GM20431 (cell line): ENCODE results near the gene PACS1.

ENCODE experiments used
- in situ Hi-C: fragments of 300-500 bp; cut with MseI, MboI; formaldehyde crosslinking; loops from one replicate; pipeline ENCODE4 v1.15.0; 2020; ENCODE audit warnings: low sequenced_read_pairs; ENCODE audit not compliant: unreplicated experiment

Gene PACS1

DNA sequence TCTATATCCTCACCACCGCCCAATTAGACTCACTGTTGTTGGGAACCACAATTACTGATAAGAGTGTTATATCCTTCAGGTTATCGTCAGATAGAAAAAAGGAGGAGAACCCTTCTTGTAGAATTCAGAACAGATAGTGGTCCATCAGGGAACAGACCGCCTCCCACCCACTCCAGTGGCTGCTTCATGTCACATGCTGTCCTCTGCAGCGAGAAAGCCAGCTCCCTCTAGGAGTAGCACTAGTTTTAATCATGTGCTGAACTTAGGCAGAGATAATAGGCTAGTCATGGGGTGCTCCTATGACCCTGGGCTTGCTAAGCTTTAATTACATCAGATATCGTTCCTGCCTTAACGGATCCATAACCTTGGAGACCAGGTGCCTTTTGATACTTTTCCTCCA is 146.8 kb downstream of the PACS1 start:
- in situ Hi-C loops = no loop called here

DNA sequence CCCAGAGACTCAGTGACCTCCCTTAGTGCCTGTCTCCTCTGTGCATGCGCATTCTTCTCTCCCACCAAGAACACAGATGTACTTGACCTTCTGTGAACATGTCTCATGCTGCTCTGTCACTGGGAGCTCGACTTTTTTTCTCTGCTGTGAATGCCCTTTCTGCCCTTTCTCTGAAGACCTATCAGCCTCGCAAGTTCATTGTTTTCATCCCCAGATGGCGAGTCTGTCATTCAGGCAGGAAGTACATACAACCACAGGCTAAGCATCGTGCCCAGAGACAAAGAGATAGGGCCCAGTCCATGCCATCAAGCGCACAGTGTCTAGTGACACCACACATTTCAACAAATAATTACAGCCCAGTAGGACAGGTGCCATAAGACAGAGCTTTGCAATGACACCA is 148.0 kb downstream of the PACS1 start:
- in situ Hi-C loops = no loop called here

DNA sequence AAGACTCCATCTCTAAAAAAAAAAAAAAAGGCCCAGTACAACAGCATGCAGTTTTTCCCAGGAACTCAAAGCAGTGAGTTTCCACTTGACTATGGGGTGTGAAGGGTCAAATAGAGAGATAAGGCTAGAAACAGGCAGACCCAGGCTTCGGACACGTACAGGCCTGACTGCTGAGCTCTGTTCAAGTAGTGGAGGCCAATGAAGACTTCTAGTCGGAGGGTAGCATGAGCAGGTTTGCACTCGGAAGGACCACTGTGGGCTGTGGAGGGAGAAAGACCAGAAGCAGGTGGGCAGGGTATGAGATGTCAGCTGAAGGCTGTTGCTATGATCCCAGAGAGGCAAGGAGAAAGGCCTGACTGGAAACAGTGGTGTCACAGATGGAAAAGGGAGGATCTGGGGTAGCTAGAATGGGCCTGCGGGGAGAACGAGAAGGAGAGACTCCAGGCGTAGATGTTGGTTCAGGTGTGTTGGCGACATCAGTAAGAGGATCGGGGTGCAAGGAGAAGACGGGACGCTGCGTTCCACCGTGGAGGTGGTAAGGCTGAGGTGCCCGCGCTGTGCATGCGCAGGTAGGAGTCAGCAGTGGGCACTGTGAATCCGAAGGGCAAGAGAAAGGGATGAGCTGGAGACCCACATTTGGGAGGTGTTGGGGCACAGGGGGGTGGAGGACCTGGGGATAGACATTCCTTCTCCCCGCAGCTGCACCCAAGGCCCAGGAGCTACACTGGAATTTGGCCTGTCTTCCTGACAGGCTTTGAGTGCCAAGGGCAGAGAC is 149.0 kb downstream of the PACS1 start:
- in situ Hi-C loops = no loop called here

DNA sequence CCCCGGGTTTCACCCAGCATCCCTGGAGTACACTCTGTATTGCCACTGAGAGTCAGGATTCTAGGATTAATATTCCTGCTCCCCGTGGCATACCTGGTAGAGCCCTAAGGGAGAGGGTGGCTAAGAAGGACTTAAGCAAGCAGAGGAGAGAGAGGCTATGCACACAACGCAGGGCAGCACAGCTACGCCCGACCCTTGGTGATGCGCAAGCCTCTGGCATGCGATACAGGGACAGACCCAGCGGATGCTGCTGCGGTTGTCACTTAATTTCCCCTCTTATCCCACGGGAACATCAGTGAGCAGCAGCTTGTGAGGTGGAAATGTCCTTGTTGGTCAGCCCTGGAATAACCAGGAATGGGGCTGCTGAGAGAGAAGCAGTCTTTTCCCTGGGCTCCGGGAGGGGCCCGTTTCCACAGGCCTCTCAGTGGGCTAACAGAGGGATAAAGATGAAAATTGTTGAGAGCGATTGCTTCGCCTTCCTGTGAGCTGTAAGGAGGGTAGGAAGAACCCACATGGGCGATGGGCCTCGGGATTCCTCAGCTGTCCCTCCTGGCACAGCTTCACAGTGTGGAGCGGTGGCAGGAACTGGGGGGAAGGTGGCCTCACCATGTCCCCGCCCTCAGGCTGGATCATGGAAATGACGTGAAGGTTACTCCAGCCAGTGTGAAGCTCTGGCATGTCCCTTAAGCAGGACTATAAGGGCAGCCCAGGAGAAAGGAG is 149.9 kb downstream of the PACS1 start:
- in situ Hi-C loops = no loop called here

DNA sequence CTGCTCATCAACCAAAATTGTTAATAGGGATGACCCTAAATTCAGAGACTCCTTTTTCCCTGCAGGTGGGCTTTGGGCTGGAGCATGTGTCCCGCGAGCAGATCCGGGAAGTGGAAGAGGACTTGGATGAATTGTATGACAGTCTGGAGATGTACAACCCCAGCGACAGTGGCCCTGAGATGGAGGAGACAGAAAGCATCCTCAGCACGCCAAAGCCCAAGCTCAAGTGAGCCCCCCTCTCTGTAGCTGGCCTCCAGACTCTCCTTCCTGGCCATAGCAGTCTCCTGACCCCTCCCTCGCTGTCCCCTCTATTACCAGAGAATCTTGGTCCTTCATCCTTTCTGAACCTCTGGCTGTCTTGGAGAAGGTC is 150.5 kb downstream of the PACS1 start:
- in situ Hi-C loops = no loop called here

DNA sequence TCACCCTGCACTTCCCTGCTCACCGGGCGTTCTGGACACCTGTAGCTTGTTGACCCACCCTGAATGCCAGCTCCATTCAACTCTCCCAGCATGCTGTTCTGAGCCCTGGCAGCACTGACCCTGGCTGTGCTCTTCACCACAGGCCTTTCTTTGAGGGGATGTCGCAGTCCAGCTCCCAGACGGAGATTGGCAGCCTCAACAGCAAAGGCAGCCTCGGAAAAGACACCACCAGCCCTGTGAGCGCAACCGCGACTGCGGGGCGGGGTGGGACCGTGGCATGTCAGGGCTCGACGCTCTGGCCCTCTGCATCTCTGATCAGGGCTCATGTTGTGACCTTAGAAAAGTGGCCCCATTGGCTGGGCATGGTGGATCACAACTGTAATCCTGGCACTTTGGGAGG is 150.9 kb downstream of the PACS1 start:
- in situ Hi-C loops = no loop called here

DNA sequence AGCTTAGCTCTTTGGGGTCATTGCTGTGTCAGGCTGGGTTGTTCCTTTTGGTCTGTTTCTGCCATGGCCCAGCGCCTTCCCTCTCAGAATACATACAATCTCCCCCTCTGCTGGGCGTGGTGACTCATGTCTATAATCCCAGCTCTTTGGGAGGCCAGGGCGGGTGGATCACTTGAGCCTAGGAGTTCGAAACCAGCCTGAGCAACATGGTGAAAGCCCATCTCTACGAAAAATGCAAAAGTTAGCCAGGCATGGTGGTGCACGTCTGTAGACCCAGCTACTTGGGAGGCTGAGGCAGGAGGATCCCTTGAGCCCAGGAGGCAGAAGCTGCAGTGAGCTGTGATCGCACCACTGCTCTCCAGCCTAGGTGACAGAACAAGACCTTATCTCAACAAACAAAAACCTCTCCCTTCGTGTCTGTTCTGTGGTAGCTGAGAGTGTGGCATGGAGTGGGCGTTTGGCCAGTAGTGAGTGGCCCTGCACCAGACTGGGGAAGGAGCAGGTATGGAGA is 151.7 kb downstream of the PACS1 start:
- in situ Hi-C loops = no loop called here

DNA sequence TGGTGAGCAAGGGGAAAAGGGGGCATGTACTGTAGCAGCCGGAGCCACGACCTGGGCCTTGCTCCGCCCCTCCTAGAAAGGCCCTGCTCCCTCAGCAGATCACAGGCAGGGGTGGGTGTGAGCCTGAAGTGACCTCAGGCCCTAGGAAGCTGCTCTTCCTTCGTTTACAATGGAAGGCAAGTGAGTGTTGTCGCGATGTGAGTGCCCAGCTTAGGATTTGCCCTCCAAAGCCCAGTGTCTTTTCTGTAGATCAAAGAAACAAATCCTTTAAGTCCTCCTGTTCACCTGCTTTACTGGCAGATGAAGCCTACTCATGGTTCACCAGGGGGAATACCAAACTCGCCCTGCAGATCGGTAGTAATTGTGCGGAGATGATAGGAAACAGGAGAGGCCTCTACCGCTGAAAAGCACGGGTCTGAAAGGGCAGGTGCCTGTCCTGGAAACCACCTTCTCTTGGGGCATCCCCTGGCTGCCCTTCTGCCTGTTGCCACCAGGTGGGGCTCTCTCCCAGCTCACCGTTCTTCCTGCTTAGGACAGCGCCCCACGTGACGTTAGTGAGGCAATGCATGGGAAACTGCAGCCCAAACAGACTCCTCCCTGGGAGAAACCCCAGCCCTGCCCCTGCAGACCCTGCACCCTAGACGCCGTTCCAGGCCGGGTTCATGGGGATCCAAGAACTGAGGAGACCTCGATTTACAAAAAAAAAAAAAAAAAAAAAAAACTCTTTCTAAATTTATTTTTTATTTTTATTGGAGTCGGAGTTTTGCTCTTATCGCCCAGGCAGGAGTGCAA is 152.5 kb downstream of the PACS1 start:
- in situ Hi-C loops = no loop called here

DNA sequence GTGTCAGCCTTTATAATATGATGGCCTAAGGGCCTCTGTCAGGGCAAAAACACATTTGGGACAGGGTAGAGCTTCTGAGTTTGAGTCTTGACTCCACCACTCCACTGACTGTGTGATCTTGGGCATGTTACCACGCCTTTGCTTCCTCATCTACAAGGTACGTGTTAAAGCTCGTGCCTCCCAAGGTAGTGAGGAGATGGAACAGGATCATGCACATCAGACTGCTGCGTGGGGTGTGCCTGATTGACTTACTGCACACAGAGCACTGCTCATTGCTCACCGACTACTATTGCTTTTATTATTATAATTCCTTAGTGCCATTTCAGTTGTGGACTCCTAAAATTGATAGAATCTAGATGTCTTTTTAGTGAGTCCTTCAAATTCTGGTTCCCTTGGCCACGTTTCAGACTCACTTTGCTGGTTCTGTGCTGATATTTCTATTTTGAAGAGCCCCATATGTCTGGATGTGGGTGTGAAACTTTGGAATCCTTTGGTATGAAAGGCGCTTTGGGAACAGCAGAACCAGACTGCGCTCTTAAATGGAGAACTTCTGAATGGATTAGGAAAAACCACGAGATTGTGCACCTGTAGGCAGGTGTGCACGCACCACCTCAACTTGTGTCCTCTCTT is 154.3 kb downstream of the PACS1 start:
- in situ Hi-C loops = no loop called here

DNA sequence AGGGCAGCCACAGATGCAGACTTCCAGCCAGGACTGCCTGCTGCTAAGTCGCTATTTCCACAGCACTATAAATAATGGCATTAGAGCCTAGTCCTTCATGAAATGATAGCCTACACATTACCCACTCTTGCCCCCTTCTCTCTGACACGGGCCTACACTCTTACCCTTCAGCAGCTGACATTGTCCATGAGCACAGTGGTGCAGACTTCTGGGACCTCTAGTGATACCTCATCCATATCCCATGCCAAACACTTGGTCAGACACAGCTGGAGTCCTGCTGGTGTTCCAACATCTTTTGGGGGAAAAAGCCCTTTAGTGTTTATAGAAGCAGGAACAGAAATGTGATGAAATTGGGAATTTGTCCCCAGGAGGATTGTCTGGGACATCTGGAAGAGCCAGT is 155.0 kb downstream of the PACS1 start:
- in situ Hi-C loops = no loop called here

DNA sequence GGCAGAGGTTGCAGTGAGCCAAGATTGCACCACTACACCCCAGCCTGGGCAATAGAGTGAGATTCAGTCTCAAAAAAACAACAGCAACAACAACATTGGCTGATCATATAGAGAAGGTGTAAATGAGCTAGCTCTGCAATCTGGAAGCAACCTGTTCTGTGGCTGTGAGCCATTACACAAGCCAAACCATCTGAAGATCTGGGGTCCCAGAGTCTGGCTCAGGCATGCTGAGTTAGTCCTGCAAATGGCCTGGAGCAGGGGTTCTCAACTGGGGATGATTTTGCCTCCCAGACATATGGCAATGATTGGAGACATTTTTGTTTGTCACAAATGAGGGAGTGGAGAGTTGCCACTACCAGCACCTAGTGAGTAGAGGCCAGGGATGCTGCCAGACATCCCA is 156.0 kb downstream of the PACS1 start:
- in situ Hi-C loops = no loop called here

DNA sequence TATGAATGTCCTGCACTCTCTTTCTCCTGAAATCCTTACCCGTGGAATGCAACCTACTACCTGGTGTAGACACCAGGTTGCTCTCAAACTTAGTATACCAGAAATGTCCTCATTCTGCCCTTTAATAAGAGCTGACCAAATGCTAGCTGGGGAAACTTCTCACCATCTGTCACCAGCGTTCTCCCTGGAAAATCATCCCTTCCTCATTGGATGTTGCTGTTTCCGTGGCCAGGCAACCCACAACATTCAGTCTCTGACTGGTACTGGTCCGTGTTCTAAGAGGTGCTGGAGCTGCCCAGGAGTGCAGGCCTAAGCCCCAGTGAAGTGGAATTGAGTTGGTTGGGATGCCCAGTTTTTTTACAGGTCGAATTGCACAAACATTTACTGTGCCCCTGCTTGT is 157.6 kb downstream of the PACS1 start:
- in situ Hi-C loops = no loop called here

DNA sequence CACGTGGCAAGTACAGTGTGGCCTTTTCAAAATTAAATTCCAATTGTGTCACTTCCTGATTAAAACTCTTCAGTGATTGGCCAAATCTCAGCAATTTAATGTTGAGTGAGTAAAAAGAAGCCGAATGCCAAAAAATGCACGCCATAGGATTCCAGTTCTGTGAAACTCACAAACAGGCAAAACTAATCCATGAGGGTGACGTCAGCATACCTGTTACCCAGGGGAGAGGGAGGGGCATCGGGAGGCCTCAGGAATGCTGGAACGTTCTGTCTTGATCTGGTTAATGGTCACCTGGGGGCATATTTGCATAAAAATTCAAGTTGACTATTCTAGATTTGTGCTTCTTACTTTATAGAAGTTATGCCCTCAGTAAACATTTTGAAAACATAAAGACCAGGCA is 158.4 kb downstream of the PACS1 start:
- in situ Hi-C loops = no loop called here

DNA sequence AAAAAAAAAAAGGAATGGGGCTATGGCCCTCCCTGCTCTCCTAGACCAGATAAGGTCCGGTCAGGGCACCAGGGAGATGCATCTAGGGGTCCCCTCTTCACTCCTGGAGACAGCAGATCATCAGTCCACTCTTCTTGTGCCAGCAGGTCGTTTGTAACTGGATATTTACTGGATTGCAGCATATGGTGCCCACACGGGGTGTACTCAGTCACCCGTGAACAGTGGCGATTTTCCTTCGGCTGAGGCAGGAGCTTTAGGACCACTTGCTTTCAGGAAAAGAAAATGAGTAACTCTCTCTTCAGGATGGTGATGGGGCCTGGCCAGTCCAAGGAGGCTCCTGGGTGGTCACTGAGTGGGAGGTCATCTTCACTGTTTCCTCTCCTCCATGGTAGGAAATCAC is 160.1 kb downstream of the PACS1 start:
- in situ Hi-C loops = no loop called here

DNA sequence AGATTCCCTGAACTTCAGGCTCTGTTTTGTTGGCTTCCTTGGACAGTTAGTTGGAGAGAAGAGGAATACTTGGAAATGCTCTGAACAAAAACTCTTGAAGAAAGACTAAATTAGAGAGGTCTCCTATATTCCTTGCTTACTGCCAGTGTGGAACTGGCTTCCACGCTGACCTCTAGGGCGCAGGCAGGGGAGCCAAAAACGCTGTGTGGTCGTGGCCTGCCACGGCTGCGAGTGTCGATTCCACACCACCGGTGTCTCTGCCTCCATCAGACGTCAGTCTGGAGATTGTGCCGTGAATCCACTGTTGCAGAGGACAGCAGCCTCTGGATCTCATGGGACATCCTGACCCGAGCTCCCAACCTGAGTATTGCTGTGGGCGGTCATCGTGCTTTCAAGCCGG is 160.9 kb downstream of the PACS1 start:
- in situ Hi-C loops = no loop called here

DNA sequence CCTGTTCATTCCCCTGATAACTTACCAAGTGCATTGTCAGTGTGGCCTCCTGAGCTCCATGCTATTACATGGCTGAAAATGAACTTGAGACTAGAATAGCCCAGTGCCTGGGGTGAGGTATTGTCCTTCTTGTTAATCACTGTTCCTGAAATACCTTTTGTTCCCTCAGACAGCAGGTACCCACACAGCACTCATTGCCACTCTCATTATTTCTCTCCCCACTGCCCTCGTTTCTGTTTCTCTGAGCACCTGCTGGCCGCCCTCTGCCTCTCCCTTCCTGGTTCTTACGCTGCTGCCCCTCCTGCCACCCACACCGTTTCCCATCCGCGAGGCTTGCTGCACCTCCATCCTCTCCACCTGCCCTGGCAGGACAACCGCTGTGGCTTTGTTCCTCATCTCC is 161.5 kb downstream of the PACS1 start:
- in situ Hi-C loops = no loop called here

DNA sequence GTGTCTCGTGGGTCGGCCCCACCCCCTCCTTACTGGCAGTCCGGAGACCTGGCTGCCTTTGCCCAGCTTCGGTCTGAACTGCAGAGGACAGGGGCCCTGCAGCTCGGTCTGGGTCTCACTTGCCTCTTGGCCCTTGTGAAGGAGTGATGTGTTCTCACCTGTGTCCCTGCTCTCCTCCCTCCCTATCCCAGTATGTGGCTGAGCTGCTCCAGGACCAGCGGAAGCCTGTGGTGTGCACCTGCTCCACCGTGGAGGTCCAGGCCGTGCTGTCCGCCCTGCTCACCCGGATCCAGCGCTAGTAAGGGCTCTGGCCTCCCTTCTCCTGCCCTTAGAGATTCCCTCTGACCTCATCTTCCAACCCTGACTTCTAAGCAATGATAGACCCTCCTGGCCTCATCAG is 162.7 kb downstream of the PACS1 start:
- in situ Hi-C loops = no loop called here

DNA sequence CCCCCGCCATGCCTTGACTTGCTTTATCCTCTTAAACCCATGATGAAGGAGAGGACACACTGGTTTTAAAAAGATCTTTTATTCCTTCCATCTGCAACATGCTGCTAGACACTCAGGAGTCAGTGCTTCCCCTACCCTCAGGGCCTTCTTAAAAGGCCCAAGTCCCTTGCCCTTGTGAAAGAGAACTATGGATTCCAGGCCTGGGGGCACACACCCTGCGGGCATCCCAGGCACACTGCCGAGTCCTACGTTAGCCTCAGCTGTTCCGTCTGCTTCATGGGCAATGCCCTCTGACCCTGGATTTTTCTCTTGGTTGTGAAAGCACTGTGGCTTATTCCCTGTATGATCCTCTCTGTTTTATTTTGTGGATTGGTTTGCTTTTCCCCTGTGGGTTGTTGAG is 163.2 kb downstream of the PACS1 start:
- in situ Hi-C loops = no loop called here

DNA sequence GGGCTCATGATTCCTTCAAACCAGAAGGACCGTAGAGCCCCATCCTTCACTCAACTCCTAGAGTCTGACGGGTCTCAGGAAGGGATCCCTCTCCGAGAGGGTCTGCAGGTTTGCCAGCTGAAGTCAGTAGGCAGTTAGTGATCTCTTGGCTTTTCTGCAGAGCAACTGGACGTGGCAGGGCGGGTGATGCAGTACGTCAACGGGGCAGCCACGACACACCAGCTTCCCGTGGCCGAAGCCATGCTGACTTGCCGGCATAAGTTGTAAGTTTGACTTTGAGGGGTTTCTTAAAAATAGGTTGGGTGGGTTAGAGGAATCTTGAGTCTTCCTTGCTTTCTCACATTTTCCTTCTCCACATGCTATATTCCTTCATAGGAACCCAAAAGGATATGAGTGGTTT is 165.1 kb downstream of the PACS1 start:
- in situ Hi-C loops = no loop called here

DNA sequence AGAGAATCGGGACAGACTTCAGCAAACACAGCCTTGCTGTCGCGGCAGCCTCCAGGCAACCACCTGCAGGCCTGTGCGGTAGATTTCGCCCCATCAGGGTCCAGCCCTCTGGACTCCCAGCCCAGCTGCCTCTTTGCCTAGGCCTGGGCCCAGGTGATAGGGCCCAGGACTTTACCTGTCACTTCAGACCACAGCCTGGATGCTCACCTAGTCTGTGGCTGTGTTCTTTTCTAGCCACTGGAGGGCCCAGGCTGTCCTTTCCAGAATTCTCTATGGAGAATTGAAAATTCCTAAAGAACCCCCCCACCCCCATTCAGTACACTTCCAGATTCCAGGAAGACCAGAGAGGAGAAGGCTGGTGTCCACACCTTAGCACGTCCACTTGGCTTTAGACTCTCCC is 167.8 kb downstream of the PACS1 start:
- in situ Hi-C loops = no loop called here
